GM18868 (cell line): ENCODE data around the gene FAM217A.

Experiments used
- ATAC-seq: cut with Tn5 transposase; IDR thresholded peaks from one replicate; pipeline ENCODE4 v1.9.1; 2021; ENCODE audit warnings: mild to moderate bottlenecking, moderate library complexity; ENCODE audit not compliant: unreplicated experiment

FAM217A gene

GRCh38 chr6:4021854-4022695, 56.9 kb downstream of the FAM217A start:
- ATAC-seq, result peak; percentile 1

DNA sequence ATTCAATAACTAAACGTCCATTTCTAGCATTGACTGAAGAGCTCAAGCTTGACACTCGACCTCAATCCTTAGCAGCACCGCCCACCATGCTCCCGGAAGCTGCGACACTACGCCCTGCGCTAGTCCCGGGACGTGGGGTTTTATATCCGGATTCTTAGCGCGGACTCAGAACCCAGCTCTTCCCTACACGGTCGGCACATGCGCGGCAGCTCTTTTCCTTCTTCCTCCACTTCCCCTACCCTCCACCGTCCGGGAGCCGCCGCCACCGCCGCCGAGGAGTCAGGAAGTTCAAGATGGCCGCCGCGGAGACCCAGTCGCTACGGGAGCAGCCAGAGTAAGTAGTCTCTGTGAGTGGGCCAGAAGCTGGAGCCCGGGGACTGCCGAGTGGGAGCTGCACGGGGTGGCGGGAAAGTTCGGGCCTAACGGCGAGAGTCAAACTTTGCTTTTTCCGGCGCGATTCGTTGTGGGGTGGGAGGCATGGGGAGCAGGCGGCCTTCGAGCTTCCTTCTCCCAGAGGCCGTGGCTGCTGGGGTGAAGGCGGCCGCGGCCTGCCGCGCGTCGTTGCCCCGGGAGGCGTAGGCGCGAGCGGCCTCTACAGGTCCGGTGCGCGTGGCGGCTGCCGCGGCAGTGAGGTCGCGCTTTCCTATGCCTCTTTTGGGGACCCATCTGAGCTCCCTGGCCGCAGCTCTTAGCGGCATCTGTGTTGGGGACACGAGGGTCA, 57.6 kb downstream of the FAM217A start:
- peak; percentile 59 for ATAC-seq

- ATAC-seq, result no peak
Observed at GRCh38 chr6:4020822-4021132, 58.2 kb downstream of the FAM217A start.

- peak; percentile 1 for ATAC-seq
Observed at GRCh38 chr6:4018924-4019236, 60.1 kb downstream of the FAM217A start.
